Measurements from ENCODE around the gene SRGAP1. TPM values are rescaled to one million over a fixed set of nuclear protein-coding genes. Genes with fewer than 3 reads are reported as not detected.
"Not testable (repeated sequence)": the region's sequence is repeated elsewhere in the genome, so short reads cannot be mapped to it uniquely, and the experiment has no call there.

The SRGAP1 gene
- polyA plus RNA-seq, 1 donor: 29.7 TPM

DNA sequence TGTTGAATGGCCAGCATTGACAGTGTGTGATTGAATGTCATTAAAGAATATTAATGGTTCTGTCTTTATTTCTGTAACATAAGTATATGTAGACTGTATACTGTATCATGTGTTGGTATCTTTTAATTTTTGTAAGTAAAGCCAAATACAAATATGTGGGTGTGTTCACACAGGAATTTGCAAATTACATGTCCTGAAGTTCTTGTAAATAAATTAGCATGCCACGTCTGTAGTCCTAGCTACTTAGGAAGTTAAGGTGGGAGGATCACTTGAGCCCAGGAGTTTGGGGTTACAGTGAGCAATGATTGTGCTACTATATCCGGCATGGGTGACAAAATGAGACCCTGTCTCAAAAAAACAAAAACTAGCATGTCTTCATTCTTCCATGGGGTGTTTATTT lies 278.5 kb downstream of the SRGAP1 start:
- DNase-seq: no peak

- no peak for DNase-seq
Observed at GRCh38 chr12:64123448-64123847, 278.9 kb downstream of the SRGAP1 start.

- no peak for DNase-seq
Observed at GRCh38 chr12:64124511-64125197, 280.2 kb downstream of the SRGAP1 start.

GRCh38 chr12:64125913-64126312 lies 281.4 kb downstream of the SRGAP1 start:
- no peak for DNase-seq

DNA sequence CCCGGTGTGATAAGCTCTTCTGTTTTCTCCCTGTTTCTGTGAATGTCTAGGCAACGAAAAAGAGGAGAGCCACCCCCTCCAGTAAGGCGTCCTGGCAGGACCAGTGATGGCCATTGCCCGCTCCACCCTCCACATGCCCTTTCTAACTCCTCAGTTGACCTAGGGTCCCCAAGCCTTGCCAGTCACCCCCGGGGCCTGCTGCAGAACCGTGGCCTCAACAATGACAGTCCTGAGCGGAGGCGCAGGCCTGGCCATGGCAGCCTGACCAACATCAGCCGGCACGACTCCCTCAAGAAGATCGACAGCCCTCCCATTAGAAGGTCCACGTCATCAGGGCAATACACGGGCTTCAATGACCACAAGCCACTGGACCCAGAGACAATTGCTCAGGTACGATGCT lies 283.3 kb downstream of the SRGAP1 start:
- no peak for DNase-seq

- no peak for DNase-seq
Observed at GRCh38 chr12:64128366-64128765, 283.9 kb downstream of the SRGAP1 start.

DNA sequence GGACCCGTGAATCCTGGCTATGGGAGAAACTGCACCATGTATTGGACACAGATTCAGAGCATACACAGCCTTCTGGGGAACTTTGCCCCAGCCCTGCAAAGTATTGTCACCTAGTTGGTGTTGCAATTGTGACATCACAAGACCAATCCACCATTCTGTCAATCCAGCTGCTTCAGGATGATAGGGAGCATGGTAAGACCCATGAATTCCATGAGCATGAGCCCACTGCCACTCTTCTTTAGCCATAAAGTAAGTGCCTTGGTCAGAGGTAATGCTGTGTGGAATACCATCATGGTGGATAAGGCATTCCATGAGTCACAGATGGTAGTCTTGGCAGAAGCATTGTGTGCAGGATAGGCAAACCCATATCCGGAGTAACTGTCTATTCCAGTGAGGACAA lies 286.0 kb downstream of the SRGAP1 start:
- DNase-seq: not testable (repeated sequence)

GRCh38 chr12:64131456-64131855 lies 287.0 kb downstream of the SRGAP1 start:
- DNase-seq: not testable (repeated sequence)

GRCh38 chr12:64132672-64133071 lies 288.2 kb downstream of the SRGAP1 start:
- not testable (repeated sequence) for DNase-seq

DNA sequence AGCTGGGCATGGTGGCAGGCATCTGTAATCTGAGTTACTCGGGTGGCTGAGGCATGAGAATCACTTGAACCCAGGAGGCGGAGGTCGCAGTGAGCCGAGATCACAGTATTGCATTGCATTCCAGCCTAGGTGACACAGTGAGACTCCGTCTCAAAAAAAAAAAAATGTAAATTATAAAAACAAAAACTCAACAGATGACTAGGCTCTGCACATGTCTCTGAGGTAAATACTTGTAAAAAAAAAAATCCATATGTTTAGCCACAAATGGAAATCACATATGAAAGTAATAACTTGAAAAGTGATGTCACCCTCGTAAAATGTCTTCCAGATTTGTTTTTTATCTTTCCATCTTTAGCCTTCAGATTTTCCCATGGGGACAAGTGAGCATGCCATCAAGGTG lies 292.6 kb downstream of the SRGAP1 start:
- no peak for DNase-seq

DNA sequence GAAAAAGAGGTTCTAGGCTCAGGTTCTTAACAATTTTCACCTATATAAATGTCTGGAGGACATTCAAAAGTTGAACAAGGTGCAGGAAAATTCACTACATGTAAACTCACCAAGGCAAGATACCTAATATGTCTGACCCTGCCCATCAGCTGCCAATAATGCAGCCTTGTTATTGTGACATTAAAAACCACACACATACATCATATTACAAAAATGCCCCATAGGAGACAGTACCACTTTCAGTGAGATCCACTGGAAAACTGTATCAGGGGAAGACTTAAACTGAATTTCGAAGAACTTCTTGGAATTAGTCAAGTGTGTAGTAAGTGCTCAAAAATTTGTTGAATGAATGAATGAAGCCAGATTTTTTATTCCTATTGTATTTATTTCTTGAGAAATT lies 294.5 kb downstream of the SRGAP1 start:
- no peak for DNase-seq

DNA sequence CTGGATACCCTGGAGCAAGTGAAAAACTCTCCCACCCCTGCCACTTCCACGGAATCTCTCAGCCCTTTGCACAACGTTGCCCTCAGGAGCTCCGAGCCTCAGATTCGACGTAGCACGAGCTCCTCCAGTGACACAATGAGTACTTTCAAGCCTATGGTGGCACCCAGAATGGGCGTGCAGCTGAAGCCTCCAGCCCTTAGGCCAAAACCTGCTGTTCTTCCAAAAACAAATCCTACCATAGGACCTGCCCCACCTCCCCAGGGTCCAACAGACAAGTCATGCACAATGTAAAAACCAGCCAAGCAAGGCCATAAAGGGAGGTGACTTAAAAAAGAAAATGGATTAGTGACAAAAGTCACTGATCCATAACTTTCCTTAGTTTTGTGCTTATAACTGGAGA lies 297.9 kb downstream of the SRGAP1 start:
- DNase-seq: no peak

DNA sequence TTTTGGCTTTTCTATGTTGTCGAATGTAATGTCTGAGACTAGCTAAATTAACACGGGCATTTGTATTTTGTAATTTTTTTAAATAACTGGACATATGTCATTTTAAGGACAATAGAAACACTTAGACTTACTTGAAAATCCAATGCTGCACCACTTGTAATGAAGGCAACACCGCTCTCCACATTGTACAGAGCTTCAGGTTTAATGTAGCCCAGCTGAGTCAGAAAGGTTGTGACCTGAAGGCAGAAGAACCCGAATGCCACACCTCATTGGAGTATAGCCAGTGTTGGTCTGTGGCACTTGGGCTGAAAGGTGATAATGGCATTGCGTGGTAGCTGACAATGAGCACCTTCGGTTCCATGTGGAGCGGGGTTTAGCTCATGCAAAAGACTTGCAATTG lies 298.3 kb downstream of the SRGAP1 start:
- no peak for DNase-seq

GRCh38 chr12:64145226-64145625 lies 300.7 kb downstream of the SRGAP1 start:
- DNase-seq: no peak

DNA sequence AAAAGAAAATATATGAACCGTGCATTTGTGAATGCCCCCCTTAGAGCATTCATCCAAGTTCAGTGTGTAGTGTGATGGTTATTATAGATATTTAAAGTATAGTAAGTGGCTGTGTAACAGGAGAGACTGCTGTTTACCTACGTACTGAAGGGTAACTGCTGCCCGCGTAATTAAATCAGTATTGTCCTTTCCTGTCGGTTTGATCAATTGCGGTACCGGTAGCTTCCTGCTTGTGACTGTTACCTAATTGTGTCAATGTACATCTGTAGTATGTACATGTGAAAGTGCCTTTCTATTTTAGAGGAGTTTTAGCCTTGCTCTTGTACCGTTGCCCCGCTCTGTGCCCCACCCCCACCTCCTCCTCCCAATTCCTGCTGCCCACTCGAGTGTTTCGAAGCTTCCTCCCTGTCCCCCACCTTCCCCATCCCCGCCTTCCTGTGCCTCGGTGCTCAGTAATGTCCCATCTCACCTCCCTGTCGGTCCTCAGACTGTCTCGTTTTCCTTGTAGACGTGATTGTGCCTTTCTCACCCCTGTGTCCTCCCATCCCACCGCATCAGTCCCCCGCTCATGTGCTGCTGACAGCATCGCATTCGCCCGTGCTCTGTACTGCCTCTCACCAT lies 302.6 kb downstream of the SRGAP1 start:
- DNase-seq: peak; percentile 50

DNA sequence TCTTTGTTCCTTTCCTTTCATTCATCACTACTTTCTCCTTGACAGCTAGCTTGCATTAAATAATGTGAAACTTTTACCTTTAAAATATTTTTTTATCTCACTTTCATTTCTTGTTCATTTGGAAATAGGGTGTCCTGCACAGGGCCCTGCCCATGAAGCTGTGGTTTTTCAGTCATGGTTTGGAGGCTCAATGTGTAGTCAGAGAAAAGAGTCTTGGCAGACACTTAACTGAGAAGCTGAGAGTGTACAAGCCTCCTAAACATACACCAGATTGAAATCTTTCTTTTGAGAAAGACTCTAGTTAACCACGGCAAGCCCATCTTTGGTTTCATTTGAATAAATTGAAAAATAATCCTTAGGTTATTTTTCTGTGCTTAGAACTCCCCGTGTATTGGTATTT lies 303.4 kb downstream of the SRGAP1 start:
- DNase-seq: no peak

DNA sequence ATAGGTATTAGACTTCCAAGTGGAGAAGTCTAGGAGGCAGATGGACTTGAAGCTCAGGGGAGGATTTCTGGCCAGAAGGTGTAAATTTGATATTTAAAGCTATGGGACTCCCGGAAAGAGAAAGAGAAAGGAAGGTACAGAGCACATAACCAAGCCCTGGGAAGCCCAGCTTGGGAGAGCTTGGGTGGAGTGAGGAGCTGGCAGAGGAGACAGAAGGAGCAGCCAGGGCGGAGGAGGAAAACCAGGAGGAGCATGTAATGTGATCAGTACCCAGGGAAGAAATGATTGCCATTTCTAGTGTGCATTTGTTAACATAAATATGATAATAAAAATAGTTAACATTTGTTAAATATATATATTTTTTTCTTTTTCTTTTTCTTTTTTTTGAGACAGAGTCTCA lies 310.2 kb downstream of the SRGAP1 start:
- no peak for DNase-seq

DNA sequence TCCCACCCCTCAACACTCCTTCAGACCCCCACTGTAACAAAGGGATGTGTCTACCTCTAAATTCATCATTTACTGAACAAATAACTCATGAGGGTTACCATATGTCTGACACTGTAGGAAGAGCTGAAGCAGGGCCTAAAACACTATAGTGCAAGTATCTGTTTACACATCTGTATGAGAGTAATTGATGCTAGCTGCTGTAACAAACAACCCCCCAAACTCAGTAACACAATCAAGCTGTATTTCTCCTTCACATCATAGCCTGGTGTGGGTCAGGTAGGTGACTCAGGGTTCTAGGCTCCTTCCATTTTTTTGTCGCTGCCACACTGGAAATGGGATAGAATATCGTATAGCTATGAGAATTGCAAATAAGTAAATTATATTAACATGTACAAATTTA lies 312.6 kb downstream of the SRGAP1 start:
- no peak for DNase-seq

- DNase-seq: no peak
Observed at GRCh38 chr12:64160021-64160710, 315.7 kb downstream of the SRGAP1 start.

GRCh38 chr12:64160711-64161060 lies 316.2 kb downstream of the SRGAP1 start:
- DNase-seq: no peak

DNA sequence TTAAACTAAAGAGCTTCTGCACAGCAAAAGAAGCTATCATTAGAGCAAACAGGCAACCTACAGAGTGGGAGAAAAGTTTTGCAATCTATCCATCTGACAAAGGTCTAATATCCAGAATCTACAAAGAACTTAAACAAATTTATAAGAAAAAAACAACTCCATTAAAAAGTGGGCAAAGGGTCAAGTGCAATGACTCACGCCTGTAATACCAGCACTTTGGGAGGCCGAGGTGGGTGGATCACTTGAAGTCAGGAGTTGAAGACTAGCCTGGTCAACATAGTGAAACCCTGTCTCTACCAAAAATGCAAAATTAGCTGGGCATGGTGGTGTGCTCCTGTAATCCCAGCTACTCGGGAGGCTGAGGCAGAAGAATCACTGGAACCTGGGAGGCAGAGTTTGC lies 322.1 kb downstream of the SRGAP1 start:
- not testable (repeated sequence) for DNase-seq

DNA sequence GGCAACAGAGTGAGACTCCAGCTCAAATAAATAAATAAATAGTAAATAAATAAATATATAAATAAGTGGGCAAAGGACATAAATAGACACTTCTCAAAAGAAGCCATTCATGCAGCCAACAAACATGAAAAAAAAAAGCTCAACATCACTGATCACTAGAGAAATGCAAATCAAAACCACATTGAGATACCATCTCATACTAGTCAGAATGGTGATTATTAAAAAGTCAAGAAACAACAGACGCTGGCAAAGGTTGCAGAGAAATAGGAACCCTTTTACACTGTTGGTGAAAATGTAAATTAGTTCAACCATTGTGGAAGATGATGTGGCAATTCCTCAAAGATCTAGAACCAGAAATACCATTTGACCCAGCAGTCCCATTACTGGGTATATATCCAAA lies 322.5 kb downstream of the SRGAP1 start:
- DNase-seq: not testable (repeated sequence)

- no peak for DNase-seq
Observed at GRCh38 chr12:64170024-64170423, 325.5 kb downstream of the SRGAP1 start.

DNA sequence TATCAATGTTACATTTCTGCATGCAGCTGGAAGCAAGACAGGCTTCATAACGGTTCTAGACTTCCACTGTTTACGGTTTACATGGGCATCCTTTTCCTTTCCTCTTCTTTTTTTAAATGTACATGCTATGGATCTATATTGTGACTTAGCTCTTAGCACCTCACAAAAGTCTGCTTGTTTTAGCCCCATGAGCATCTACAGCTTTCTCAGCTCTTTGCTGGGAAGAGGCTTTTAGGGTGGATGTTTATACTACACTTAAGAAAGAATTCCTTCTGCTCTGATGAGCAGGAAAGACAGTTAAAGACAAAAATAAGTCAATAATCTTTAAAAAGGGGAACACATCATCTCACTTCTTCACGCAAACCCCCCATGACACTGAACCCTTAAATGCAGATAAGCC lies 326.2 kb downstream of the SRGAP1 start:
- no peak for DNase-seq
